NB4 (cell line): ENCODE results near the gene SETD1B.

Source experiments
- MYC ChIP-seq: IDR thresholded peaks from 2 replicates; pipeline ENCODE4 v1.6.1; 2011; ENCODE audit warnings: low read depth, low read length
- POLR2A ChIP-seq: IDR thresholded peaks from 2 replicates; pipeline ENCODE4 v1.6.1; 2011; ENCODE audit warnings: mild to moderate bottlenecking; ENCODE audit not compliant: insufficient read length; ENCODE audit errors: extremely low read depth
- TF ChIP-seq, protein P1 (sequence below): IDR thresholded peaks from one replicate; pipeline ENCODE4 v1.5.1; 2012; ENCODE audit warnings: low read depth, low read length

DNA sequence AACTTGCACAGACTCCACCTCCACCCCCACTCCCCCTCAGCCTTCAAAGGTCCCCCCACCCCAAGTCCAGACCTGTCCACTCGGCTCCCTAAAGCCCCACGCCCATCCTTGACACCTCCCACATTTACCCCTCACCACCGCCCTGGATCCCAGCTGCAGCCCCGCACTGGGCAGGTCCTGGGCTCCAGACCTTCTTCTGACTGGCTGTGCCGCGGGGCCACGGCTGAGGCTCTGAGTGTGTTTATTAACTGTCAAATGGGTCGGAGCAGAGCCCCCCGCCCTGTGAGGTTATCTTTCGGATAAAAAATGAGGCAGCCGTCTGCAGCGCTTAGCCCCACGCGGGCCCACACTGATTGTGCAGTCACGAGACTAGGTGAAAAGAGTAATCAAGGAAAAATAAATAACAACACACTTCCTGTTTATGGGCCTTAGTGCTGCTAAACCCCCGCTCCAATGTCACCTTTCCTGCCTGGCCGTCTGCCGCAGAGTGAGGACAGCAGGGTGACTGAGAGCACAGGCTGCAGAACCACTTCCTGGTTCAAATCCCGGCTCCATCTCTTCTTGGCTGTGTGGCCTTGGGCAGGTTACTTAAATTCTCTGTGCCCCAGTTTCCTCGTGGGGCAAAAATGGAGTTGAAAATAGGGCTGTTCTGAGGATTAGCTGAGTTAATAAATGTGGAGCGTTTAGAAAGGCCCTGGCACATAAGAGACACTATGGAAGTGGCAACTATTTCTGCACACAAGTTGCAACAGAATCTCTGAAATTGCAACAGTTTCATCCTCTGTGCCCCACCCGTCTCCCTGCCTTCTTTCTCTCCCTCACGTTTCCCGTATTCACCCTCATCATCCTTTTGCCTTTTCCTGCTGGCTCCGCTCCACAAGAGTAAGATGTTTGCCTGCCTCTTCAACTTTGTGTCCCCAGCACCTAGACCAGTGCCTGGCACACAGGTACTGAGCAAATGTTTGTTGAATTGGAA, 9.4 kb downstream of the SETD1B start:
- TF ChIP-seq MYC (no peak), POLR2A (no peak)
- TF ChIP-seq, protein P1, sequence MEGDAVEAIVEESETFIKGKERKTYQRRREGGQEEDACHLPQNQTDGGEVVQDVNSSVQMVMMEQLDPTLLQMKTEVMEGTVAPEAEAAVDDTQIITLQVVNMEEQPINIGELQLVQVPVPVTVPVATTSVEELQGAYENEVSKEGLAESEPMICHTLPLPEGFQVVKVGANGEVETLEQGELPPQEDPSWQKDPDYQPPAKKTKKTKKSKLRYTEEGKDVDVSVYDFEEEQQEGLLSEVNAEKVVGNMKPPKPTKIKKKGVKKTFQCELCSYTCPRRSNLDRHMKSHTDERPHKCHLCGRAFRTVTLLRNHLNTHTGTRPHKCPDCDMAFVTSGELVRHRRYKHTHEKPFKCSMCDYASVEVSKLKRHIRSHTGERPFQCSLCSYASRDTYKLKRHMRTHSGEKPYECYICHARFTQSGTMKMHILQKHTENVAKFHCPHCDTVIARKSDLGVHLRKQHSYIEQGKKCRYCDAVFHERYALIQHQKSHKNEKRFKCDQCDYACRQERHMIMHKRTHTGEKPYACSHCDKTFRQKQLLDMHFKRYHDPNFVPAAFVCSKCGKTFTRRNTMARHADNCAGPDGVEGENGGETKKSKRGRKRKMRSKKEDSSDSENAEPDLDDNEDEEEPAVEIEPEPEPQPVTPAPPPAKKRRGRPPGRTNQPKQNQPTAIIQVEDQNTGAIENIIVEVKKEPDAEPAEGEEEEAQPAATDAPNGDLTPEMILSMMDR: no peak
